GM21360 (cell line): ENCODE results near the gene DPH3.

Source experiments
- ATAC-seq: cut with Tn5 transposase; IDR thresholded peaks from one replicate; pipeline ENCODE4 v1.9.1; 2021; ENCODE audit warnings: mild to moderate bottlenecking, moderate library complexity; ENCODE audit not compliant: unreplicated experiment

Gene DPH3

GRCh38 chr3:16236856-16237393 lies 27.8 kb downstream of the DPH3 start:
- no peak for ATAC-seq

GRCh38 chr3:16236030-16236639 lies 28.6 kb downstream of the DPH3 start:
- no peak for ATAC-seq

GRCh38 chr3:16234281-16234680 lies 30.5 kb downstream of the DPH3 start:
- no peak for ATAC-seq

DNA sequence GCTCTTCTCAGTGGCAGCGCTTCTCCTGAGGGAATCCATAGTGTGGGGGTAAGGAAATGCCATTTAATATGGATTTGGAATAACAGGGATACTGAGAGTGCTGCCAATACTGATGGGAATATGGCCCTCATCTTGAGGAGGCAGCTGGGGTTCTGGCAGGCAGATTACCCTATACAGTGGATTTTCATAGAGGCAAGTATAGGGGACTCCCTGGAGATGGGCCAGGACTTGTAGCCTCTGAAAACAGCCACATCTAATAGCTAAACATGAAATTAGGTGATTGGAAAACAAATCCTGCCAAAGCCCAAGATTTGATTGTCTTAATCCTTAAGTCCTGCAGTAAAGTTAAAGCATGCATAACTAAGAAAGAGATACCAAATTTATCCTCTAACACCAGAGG lies 30.9 kb downstream of the DPH3 start:
- no peak for ATAC-seq

DNA sequence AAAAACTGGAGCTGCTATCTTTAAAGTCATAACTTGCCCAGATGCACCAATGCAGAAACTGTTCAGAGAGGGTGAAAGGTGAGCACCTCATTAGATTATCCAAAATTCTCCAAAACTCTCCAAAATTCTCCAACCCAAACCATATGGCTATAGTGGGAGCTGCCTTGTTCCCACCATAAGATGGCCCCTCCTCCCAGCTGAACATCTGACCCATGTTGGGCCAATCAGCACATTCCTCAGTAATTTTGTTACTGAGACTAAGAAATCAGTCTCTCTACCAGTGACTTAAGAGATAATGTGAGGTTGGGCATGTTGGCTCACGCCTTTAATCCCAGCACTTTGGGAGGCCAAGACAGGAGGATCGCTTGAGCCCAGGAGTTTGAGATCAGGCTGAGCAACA lies 32.8 kb downstream of the DPH3 start:
- ATAC-seq: no peak

- ATAC-seq: no peak
These were observed 35.1 kb downstream of the DPH3 start for GRCh38 chr3:16229681-16230080.

DNA sequence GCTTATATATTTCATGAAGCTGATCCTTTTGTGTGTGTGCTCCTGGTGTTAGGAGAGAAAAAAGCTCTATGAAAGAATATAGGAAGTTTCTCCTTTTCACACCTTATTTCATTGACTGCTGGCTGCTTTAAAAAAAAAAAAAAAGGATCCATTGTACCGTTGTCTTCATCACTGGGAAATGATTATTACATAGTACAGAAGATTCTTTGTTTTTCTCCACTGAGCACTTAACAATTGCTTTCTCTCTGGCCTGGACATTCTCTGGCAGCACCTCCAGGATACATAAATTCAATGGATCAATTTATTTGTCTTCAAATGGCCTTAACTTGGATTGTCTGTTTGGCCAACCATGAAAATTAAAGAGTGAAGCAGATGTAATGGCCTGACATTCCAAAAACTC lies 37.2 kb downstream of the DPH3 start:
- no peak for ATAC-seq

DNA sequence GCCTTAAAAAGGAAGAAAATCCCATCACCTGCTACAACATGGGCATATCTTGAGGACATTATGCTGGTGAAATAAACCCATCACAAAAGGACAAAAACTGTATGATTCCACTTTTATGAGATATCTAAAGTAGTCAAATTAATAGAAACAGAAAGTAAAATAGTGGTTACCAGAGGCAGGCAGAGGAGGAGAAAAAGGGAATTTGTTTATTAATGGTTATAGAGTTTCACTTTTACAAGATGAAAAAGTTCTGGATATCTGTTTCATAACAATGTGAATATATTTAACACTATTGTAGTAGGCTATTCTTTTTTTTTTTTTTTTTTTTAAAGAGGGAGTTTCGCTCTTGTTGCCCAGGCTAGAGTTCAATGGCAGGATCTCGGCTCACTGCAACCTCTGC lies 40.4 kb downstream of the DPH3 start:
- no peak for ATAC-seq

- ATAC-seq: no peak
These were observed 42.2 kb downstream of the DPH3 start for GRCh38 chr3:16222547-16222946.

DNA sequence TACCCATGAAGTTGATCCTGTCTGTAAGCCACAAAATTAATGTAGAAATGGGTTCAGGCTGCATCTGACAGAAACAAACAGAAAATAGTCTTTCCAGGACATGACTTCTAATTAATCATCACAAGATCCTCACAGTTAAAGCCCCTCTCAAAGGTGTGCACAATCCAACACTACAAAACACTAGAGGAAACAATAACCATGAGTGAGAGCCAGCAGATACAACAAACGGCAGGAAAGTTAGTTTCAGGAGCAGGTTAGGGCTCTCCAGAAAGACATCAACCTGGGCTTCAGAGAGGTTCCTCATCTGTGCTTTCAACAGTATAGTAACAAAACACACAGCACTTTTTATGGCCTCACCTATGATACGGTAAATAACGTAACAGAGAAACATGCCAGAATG lies 42.8 kb downstream of the DPH3 start:
- ATAC-seq: no peak

GRCh38 chr3:16219777-16220176 lies 45.0 kb downstream of the DPH3 start:
- ATAC-seq: no peak

- no peak for ATAC-seq
These were observed 48.3 kb downstream of the DPH3 start for GRCh38 chr3:16216373-16216935.

GRCh38 chr3:16214366-16214765 lies 50.4 kb downstream of the DPH3 start:
- ATAC-seq: no peak

DNA sequence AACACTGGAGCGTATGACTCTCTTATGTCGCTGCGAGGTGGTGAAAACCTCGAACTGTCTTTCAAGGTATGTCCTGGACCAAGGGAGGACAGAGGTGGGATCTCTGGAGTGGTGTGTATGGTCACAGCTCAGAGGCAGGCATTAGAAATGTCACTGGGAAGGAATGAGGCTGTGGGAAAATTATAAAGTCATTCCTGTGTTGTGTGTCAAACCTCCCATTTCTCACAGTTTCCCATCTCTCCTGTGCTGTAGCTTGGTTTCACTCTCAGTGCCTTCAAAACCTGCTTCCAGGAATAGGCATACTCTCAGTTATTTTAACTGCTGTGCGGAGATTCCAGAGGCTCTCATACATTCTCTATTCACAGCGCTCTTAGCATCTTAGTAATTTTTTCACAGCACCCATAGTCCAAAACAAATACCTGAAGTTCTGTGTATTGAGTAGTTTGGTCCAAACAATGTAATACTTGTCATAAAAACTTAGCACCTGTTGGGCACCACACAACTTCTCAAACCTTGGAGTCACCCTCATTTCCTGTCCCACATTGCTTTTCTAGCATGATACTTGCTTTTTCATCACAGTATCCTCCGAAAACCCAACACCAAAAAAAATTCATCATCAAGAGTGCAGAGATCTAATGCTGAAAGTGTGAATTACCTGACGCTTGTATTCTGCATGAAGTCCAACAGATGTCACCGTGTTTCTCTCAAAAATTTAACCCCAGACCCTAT lies 53.4 kb downstream of the DPH3 start:
- ATAC-seq: no peak
